ENCODE data around the gene DUSP8.

GRCh38 chr11:1567721-1568100 lies 4.4 kb downstream of the DUSP8 start:
- no peak for TF ChIP-seq POLR2A (IDR thresholded peaks at IDR 0.05; ENCODE audit: low read depth, low read length)
- TF ChIP-seq POLR2AphosphoS5 (IDR thresholded peaks at IDR 0.05; ENCODE audit: low read depth, low read length), result no peak

All from GM12892 (cell line).